Lower lobe of right lung (tissue), 2 donors: ENCODE data around the gene XPNPEP2. TPM values are rescaled to one million over a fixed set of nuclear protein-coding genes. Genes with fewer than 3 reads are reported as not detected.

ENCODE experiments used
- ATAC-seq, 2 donors: fragments of 200-7000 bp; cut with Tn5 transposase; one replicate each; pipeline ENCODE4 v1.9.1; 2020 to 2022; ENCODE audit warnings: mild to moderate bottlenecking in 2 of 2, moderate library complexity in 2 of 2
- DNase-seq: peaks from one replicate; pipeline ENCODE4 v3.0.0-alpha.2; 2020
- H3K27ac ChIP-seq: fragments of 200-600 bp; one replicate; pipeline ENCODE4 v1.8.0; 2022
- H3K27me3 ChIP-seq: fragments of 200-600 bp; one replicate; pipeline ENCODE4 v1.8.0; 2022; ENCODE audit warnings: low read depth
- H3K36me3 ChIP-seq: fragments of 200-600 bp; one replicate; pipeline ENCODE4 v1.8.0; 2022; ENCODE audit warnings: mild to moderate bottlenecking
- H3K4me1 ChIP-seq: fragments of 200-600 bp; one replicate; pipeline ENCODE4 v1.8.0; 2022
- H3K4me3 ChIP-seq: fragments of 200-600 bp; one replicate; pipeline ENCODE4 v1.8.0; 2022; ENCODE audit warnings: mild to moderate bottlenecking
- H3K9me3 ChIP-seq: fragments of 200-600 bp; one replicate; pipeline ENCODE4 v1.8.0; 2022
- intact Hi-C: fragments of 100-400 bp; cut with DNase I; formaldehyde crosslinking; loops from one replicate; pipeline ENCODE4 v1.11.0; 2022
- total RNA-seq: library from RNA; stranded (reverse); fragmentation: NEBNext Ultra II Directional; extraction: Animal tissue kit (Norgen Biotek cat#: 25700); gene quantifications from one replicate; pipeline ENCODE4 v1.2.1, GENCODE V29; 2021
- TF ChIP-seq, protein P1 (sequence below): fragments of 200-600 bp; IDR thresholded peaks from one replicate; pipeline ENCODE4 v1.8.0; 2022; ENCODE audit warnings: antibody characterized with exemption, mild to moderate bottlenecking
- donor health status: DM: no; HTN: yes; CAD: no; lungs with severe emphysema.

The XPNPEP2 gene
- total RNA-seq, 1 donor from 2014 or later = 2.9 TPM

GRCh38 chrX:129804806-129805205 lies 66.0 kb downstream of the XPNPEP2 start:
- ATAC-seq (no peak), DNase-seq (no peak)
- Histone ChIP-seq H3K27ac (no peak overlapping the region), H3K4me1 (no peaks in the 10 kb centered on the region), H3K27me3 (no peaks in the 10 kb centered on the region), H3K4me3 (no peak overlapping the region), H3K9me3 (no peaks in the 10 kb centered on the region), H3K36me3 (peaks cover 12% of the 10 kb centered on the region)
- intact Hi-C loops = no loop called here
- TF ChIP-seq, protein P1, sequence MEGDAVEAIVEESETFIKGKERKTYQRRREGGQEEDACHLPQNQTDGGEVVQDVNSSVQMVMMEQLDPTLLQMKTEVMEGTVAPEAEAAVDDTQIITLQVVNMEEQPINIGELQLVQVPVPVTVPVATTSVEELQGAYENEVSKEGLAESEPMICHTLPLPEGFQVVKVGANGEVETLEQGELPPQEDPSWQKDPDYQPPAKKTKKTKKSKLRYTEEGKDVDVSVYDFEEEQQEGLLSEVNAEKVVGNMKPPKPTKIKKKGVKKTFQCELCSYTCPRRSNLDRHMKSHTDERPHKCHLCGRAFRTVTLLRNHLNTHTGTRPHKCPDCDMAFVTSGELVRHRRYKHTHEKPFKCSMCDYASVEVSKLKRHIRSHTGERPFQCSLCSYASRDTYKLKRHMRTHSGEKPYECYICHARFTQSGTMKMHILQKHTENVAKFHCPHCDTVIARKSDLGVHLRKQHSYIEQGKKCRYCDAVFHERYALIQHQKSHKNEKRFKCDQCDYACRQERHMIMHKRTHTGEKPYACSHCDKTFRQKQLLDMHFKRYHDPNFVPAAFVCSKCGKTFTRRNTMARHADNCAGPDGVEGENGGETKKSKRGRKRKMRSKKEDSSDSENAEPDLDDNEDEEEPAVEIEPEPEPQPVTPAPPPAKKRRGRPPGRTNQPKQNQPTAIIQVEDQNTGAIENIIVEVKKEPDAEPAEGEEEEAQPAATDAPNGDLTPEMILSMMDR = no peak

DNA sequence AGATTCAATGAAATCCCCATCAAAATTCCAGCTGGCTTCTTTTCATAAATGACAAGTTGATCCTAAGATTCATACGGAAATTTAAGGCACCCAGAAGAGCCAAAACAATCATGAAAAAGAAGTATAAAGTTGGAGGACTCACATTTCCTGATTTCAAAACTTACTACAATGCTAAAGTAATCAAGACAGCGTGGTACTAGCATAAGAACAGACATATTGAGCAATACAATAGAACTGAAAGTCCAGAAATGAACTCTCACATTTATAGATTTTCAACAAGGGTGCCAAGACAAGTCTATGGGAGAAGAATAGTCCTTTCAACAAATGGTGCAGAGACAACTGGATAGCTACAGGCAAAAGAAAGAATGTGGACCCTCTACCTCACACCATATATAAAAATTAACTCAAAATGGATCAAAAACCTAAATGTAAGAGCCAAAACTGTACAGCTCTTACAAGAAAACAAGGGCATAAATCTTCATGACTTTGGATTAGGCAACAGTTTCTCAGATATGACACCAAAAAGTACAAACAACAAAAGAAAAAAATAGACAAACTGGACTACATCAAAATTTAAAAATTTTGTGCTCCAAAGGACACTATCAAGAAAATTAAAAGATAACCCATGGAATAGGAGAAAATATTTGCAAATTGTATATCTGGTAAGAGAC lies 69.5 kb downstream of the XPNPEP2 start:
- H3K27ac ChIP-seq = peak overlapping the region; percentile 41
- ATAC-seq = peak; percentile 35 to 63
- H3K36me3 ChIP-seq = peaks cover 33% of the 10 kb centered on the region
- no peaks in the 10 kb centered on the region for H3K4me1 ChIP-seq
- H3K9me3 ChIP-seq = no peaks in the 10 kb centered on the region
- DNase-seq = no peak
- TF ChIP-seq, protein P1 = no peak
- no peak overlapping the region for H3K4me3 ChIP-seq
- intact Hi-C loops = no loop called here
- H3K27me3 ChIP-seq = no peaks in the 10 kb centered on the region

DNA sequence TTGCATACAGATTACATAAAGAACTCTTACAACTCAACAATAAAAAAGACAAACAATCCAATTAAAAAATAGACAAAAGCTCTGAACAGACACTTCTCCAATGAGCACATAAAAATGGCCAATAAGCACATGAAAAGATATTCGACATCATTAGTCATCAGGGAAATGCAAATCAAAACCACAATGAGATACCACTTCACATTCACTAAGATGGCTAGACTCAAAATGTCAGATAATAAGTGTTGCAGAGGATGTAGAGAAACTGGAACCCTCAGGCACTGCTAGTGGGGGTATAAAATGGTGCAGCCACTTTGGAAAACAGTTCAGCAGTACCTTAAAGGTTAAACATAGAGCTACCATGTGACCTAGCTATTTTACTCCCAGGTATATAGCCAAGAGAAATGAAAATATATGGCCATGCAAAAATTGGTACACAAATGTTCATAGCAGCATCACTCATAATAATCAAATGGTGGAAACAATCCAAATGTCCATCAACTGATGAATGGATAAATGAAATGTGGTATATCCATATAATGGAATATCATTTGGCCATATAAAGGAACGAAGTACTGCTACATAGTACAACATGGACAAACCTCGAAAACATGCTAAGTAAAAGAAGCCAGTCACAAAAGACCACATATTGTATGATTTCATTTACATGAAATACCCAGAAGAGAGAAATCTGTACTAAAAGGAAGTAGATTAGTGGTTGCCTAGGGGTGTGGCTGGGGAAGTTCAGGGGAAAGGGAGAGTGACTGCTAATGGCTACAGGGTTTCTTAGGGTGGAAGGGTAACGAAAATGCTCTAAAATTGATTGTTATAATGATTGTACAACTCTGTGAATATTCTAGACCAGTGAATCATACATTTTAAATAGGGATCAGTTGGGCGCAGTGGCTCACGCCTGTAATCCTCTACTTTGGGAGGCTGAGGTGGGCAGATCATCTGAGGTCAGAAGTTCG lies 70.3 kb downstream of the XPNPEP2 start:
- intact Hi-C loops = no loop called here
- ATAC-seq = peak; percentile 38 to 51

GRCh38 chrX:129813662-129814368 lies 75.0 kb downstream of the XPNPEP2 start:
- ATAC-seq (peak in 1 of 2 donors; percentile 25), DNase-seq (no peak)
- Histone ChIP-seq H3K4me1 (no peaks in the 10 kb centered on the region), H3K9me3 (no peaks in the 10 kb centered on the region), H3K27ac (no peak overlapping the region), H3K4me3 (no peak overlapping the region), H3K36me3 (peaks cover 22% of the 10 kb centered on the region), H3K27me3 (no peaks in the 10 kb centered on the region)
- TF ChIP-seq, protein P1 = no peak
- intact Hi-C loops = no loop called here

More for the DNA sequence above, 70.3 kb downstream of the XPNPEP2 start:
- H3K4me1 ChIP-seq = no peaks in the 10 kb centered on the region
- no peaks in the 10 kb centered on the region for H3K27me3 ChIP-seq
- no peaks in the 10 kb centered on the region for H3K9me3 ChIP-seq
- DNase-seq = no peak
- TF ChIP-seq, protein P1 = no peak
- no peak overlapping the region for H3K4me3 ChIP-seq
- peaks cover 33% of the 10 kb centered on the region for H3K36me3 ChIP-seq
- H3K27ac ChIP-seq = peak overlapping the region; percentile 41

DNA sequence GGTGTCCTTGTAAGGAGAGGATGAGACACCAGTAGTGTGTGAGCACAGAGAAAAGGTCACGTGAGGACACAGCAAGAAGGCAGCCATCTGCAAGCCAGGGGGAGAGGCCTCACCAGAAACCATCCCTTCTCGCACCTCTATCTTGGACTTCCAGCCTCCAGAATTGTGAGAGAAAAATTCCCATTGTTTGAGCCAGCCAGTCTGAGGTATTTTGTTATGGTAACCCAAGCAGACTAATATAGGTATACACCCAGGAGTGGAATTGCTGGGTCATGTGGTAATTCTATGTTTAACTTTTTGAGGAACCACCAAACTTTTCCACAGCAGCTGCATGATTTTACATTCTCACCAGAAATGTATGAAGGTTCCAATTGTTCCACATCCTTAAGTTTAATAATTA lies 79.3 kb downstream of the XPNPEP2 start:
- DNase-seq (no peak), ATAC-seq (no peak)
- no peaks in the 10 kb centered on the region for H3K27me3 ChIP-seq
- H3K36me3 ChIP-seq = peaks cover under 1% of the 10 kb centered on the region
- intact Hi-C loops = no loop called here
- no peak overlapping the region for H3K4me3 ChIP-seq
- no peaks in the 10 kb centered on the region for H3K4me1 ChIP-seq
- no peaks in the 10 kb centered on the region for H3K9me3 ChIP-seq
- no peak overlapping the region for H3K27ac ChIP-seq
- TF ChIP-seq, protein P1 = no peak
